Progenitor cell of endocrine pancreas (in vitro differentiated cells): ENCODE data around the gene SLC2A3. TPM values are rescaled to one million over a fixed set of nuclear protein-coding genes. Genes with fewer than 3 reads are reported as not detected.
"Not testable (repeated sequence)": the region's sequence is repeated elsewhere in the genome, so short reads cannot be mapped to it uniquely, and the experiment has no call there.

Experiments used
- DNase-seq: peaks from one replicate; pipeline ENCODE4 v3.0.0; 2021; ENCODE audit warnings: low spot score; ENCODE audit not compliant: unreplicated experiment
- H3K27ac Mint-ChIP-seq: 2 replicates; pipeline ENCODE4 v1.8.0; 2021; ENCODE audit warnings: mild to moderate bottlenecking, moderate library complexity, mixed read lengths
- H3K27me3 Mint-ChIP-seq: 2 replicates; pipeline ENCODE4 v1.8.0; 2021; ENCODE audit warnings: mixed read lengths
- H3K36me3 Mint-ChIP-seq: 2 replicates; pipeline ENCODE4 v1.8.0; 2022; ENCODE audit warnings: mixed read lengths; ENCODE audit not compliant: insufficient read depth
- H3K4me1 Mint-ChIP-seq: 2 replicates; pipeline ENCODE4 v1.8.0; 2021; ENCODE audit warnings: low read depth, mixed read lengths
- H3K4me3 Mint-ChIP-seq: 2 replicates; pipeline ENCODE4 v1.8.0; 2021; ENCODE audit warnings: low read depth, mild to moderate bottlenecking, moderate library complexity, mixed read lengths
- H3K9me3 Mint-ChIP-seq: 2 replicates; pipeline ENCODE4 v1.8.0; 2021; ENCODE audit warnings: low read depth, mixed read lengths
- total RNA-seq: library from RNA; stranded (reverse); gene quantifications from 2 replicates; pipeline ENCODE4 v1.2.1, GENCODE V29; 2021
- TF ChIP-seq, protein P1 (sequence below): fragments of 200-600 bp; sonication (generic); IDR thresholded peaks from one replicate; pipeline ENCODE4 v1.5.0; 2021; ENCODE audit warnings: antibody characterized with exemption, mild to moderate bottlenecking; ENCODE audit not compliant: unreplicated experiment

Gene SLC2A3
- total RNA-seq, 1 donor from 2014 or later: 21.7 TPM

DNA sequence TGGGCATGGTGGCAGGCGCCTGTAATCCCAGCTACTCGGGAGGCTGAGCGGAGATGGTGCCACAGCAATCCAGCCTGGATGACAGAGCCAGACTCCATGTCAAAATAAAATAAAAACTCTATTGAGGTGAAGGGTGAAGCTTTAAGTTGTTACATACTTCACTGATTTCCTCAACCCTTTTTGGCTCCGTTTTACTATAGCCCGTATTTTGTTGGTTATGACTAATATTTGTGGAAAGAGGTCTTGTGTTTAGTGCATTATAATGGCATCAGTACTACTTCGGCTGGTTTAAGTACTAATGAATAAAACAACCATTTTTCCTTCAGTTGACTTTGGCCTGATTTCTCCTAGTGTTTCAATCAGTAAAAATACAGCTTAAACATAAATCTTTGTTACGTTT lies 36.2 kb downstream of the SLC2A3 start:
- no peak overlapping the region for H3K27ac Mint-ChIP-seq
- TF ChIP-seq, protein P1, sequence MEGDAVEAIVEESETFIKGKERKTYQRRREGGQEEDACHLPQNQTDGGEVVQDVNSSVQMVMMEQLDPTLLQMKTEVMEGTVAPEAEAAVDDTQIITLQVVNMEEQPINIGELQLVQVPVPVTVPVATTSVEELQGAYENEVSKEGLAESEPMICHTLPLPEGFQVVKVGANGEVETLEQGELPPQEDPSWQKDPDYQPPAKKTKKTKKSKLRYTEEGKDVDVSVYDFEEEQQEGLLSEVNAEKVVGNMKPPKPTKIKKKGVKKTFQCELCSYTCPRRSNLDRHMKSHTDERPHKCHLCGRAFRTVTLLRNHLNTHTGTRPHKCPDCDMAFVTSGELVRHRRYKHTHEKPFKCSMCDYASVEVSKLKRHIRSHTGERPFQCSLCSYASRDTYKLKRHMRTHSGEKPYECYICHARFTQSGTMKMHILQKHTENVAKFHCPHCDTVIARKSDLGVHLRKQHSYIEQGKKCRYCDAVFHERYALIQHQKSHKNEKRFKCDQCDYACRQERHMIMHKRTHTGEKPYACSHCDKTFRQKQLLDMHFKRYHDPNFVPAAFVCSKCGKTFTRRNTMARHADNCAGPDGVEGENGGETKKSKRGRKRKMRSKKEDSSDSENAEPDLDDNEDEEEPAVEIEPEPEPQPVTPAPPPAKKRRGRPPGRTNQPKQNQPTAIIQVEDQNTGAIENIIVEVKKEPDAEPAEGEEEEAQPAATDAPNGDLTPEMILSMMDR: no peak
- no peaks in the 10 kb centered on the region for H3K36me3 Mint-ChIP-seq
- H3K27me3 Mint-ChIP-seq: no peaks in the 10 kb centered on the region
- H3K4me1 Mint-ChIP-seq: peaks cover 2% of the 10 kb centered on the region
- H3K9me3 Mint-ChIP-seq: no peaks in the 10 kb centered on the region
- no peak for DNase-seq
- H3K4me3 Mint-ChIP-seq: no peak overlapping the region

DNA sequence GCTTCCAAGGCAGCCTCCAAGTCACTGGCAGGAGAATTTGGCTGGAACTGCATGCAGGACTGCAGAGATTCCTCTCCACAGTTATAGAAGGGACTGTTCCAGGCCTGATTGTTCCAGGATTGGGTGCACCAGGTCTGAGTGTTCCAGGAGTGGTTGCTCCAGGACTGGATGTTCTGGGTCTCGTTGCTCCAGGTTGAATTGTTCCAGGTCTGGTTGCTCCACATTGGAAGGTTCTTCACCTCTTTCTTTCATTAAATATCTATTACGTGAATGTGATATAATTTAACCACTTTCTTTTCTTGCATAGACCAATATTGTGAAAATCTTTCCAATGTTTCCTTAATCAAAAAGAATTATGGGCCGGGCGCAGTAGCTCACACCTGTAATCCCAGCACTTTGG lies 39.3 kb downstream of the SLC2A3 start:
- not testable (repeated sequence) for H3K27ac Mint-ChIP-seq

DNA sequence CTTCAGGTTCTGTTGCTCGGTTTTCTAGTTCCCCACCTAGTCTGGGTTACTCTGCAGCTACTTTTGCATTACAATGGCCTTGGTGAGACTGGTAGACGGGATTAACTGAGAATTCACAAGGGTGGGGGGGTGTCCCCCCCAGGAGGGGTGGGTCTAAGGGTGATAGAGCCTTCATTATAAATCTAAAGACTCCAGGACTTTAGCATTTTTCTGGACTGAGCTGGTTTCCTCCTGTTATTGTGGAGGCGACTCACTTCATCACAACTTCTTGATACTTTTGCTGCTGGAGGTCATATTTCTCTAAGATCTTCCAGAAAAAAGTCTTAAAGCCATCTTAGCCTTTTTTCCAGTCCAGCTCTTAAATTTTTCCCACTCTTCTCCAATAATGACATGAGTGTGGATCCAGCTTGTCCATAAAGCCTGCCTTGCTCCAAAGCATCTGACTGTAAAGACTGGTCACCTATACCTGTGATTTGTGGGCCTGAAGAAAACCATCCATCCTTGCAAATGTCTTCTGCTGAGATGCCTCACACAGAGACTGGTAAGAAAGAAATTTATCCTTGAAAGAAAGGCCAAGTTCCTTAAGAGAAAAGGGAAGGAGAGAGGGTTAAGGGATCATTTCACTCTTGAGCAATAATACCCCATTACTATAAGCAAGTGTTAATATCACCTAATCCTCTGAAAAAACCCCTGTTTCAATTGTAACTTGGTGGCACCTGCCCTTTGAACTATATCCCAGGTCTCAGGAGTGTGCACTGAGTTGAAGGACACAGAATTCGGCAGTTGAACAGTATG lies 43.6 kb downstream of the SLC2A3 start:
- Mint-ChIP-seq H3K4me1 (peaks cover 12% of the 10 kb centered on the region), H3K9me3 (no peaks in the 10 kb centered on the region), H3K36me3 (no peaks in the 10 kb centered on the region), H3K27me3 (no peaks in the 10 kb centered on the region), H3K4me3 (no peak overlapping the region), H3K27ac (no peak overlapping the region)
- DNase-seq: no peak
- TF ChIP-seq, protein P1: no peak

More for the DNA sequence above, 39.3 kb downstream of the SLC2A3 start:
- not testable (repeated sequence) for H3K27me3 Mint-ChIP-seq, H3K9me3 Mint-ChIP-seq, DNase-seq, H3K4me1 Mint-ChIP-seq, H3K4me3 Mint-ChIP-seq, H3K36me3 Mint-ChIP-seq

DNA sequence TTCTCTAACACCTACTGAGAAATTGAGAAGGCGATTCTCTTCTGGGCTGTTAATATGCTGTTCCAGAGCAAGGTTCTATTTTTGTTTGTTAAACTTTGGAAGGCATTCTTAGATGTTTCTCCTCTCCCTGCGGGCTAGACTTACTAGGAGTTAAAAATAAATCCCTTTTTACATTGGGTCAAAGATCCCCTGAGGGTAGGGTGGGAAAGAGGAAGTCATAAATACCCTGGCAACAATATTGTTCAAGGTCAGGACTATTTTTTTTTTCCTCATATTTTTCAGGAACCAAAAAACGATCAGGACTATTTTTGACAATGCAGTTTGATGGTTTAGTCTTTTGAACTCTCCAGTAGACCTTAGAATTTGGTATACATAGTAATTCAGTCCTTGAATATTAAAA lies 51.3 kb downstream of the SLC2A3 start:
- H3K27ac Mint-ChIP-seq: no peak overlapping the region
- no peak overlapping the region for H3K4me3 Mint-ChIP-seq
- peaks cover 7% of the 10 kb centered on the region for H3K36me3 Mint-ChIP-seq
- peaks cover 6% of the 10 kb centered on the region for H3K9me3 Mint-ChIP-seq
- no peaks in the 10 kb centered on the region for H3K27me3 Mint-ChIP-seq
- H3K4me1 Mint-ChIP-seq: no peaks in the 10 kb centered on the region
- no peak for DNase-seq
- TF ChIP-seq, protein P1: no peak

DNA sequence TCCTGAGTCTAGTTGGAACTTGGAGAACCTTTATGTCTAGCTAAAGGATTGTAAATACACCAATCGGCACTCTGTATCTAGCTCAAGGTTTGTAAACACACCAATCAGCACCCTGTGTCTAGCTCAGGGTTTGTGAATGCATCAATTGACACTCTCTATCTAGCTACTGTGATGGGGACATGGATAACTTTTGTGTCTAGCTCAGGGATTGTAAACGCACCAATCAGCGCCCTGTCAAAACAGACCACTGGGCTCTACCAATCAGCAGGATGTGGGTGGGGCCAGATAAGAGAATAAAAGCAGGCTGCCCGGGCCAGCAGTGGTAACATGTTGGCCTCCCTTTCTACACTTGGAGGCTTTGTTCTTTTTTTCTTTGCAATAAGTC lies 54.3 kb downstream of the SLC2A3 start:
- not testable (repeated sequence) for DNase-seq, H3K27ac Mint-ChIP-seq, H3K4me3 Mint-ChIP-seq, H3K27me3 Mint-ChIP-seq, H3K4me1 Mint-ChIP-seq, H3K36me3 Mint-ChIP-seq, H3K9me3 Mint-ChIP-seq

DNA sequence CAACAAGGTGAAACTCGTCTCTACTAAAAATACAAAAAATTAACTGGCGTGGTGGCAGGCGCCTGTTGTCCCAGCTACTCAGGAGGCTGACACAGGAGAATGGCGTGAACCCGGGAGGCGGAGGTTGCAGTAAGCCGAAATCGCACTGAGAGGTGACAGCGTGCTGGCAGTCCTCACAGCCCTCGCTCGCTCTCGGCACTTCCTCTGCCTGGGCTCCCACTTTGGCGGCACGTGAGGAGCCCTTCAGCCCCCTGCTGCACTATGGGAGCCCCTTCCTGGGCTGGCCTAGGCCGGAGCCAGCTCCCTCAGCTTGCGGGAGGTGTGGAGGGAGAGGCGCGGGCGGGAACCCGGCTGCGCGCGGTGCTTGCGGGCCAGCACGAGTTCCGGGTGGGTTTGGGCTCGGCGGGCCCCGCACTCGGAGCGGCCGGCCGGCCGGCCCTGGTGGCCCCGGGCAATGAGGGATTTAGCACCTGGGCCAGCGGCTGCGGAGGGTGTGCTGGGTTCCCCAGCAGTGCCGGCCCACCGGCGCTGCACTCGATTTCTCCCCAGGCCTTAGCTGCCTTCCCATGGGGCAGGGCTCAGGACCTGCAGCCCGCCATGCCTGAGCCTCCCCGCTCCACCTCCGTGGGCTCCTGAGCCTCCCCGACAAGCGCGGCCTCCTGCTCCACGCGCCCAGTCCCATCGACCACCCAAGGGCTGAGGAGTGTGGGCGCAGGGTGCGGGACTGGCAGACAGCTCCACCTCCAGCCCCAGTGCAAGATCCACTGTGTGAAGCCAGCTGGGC lies 54.8 kb downstream of the SLC2A3 start:
- not testable (repeated sequence) for H3K27me3 Mint-ChIP-seq, H3K9me3 Mint-ChIP-seq, H3K27ac Mint-ChIP-seq, H3K4me1 Mint-ChIP-seq, DNase-seq, H3K36me3 Mint-ChIP-seq, H3K4me3 Mint-ChIP-seq
